GM21390 (cell line): ENCODE data around the gene KLF16.

Experiments used
- ATAC-seq: cut with Tn5 transposase; IDR thresholded peaks from one replicate; pipeline ENCODE4 v1.9.1; 2021; ENCODE audit not compliant: unreplicated experiment

KLF16 gene

GRCh38 chr19:1856698-1857603, 6.4 kb downstream of the KLF16 start:
- no peak for ATAC-seq

DNA sequence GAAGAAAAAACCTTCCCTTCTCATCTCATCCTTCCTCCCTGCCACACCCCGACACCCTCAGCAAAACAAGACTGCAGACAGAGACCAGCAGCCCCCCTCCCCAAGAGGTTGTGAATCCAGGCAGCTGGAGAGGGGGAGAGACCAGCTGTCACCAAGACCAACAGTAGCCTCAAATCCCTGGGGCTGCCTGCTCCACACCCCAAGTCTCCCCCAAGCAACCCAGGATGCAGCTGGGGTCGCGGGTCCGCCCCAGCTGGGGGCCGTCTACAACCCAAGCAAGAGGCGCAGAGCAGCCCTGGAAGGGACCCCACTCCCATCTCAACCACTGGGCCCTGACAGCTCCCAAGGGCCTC, 7.1 kb downstream of the KLF16 start:
- no peak for ATAC-seq

- ATAC-seq: no peak
These were observed 7.5 kb downstream of the KLF16 start for GRCh38 chr19:1855828-1856255.

DNA sequence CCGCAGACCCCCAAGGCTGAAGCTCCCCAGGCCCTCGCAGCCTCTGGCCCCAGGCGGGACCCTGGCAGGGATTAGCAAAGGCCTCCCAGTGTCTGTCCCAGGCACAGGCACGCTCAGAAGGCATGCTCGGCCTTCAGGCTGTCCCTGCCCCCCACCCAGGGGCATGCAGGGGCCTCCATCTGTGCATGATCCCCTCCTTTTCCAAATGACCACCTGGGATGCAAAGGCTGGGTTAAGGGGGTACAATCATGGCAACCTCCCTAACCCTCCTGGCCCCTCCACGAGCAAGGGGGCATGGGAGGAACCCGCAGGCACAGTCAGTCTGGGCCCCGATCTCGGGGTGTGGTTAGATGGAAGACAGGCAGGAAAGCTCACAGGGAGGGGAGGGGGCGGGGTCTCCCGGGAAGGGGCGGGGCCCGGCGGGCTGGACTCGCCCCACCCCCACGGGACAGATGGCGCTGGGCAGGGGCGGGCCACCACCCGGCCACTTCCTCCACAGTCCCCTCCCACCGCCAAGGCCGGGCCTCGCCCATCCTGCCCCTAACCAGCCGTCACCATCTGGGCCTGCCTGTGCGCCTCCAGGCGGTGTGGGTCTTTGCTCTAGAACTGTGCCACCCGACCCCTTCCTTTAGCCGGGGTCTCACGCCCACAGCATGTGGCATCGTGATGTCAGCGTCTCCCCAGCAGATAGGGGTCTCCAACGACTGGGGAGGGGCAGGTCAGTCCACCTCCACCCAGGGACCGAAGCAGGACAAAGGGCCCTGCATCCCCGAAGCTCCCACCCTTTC, 8.1 kb downstream of the KLF16 start:
- ATAC-seq: peak; percentile 46

GRCh38 chr19:1854542-1855039, 8.8 kb downstream of the KLF16 start:
- no peak for ATAC-seq

GRCh38 chr19:1854039-1854541, 9.3 kb downstream of the KLF16 start:
- ATAC-seq: no peak

GRCh38 chr19:1853295-1854038, 9.9 kb downstream of the KLF16 start:
- no peak for ATAC-seq

DNA sequence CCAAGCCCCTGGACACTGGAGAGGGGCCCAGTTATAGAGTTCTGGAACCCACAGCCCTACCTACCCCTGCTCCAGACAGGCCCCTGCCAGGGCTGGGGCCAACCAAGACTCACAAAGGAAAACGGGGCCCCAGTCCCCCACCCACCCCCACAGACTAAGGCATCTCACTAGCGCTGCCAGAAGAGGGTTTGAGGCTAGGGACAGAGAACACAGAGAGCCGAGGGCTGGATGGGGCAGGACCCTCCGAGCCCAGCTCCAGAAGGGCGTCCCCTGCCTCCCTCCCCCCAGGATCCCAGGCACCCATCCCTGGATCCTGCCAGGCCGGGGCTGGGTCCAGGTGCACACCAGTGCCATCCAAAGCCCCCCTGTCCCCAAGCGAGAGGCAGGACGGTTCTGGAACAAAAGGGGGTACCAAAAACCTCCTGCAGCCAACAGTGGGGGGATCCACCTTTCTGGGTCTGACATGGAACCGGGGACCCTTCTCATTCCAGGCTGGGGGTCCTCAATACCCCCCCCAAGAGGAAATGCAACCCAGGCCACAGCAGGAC, 10.7 kb downstream of the KLF16 start:
- no peak for ATAC-seq

GRCh38 chr19:1851654-1852580, 11.5 kb downstream of the KLF16 start:
- no peak for ATAC-seq

DNA sequence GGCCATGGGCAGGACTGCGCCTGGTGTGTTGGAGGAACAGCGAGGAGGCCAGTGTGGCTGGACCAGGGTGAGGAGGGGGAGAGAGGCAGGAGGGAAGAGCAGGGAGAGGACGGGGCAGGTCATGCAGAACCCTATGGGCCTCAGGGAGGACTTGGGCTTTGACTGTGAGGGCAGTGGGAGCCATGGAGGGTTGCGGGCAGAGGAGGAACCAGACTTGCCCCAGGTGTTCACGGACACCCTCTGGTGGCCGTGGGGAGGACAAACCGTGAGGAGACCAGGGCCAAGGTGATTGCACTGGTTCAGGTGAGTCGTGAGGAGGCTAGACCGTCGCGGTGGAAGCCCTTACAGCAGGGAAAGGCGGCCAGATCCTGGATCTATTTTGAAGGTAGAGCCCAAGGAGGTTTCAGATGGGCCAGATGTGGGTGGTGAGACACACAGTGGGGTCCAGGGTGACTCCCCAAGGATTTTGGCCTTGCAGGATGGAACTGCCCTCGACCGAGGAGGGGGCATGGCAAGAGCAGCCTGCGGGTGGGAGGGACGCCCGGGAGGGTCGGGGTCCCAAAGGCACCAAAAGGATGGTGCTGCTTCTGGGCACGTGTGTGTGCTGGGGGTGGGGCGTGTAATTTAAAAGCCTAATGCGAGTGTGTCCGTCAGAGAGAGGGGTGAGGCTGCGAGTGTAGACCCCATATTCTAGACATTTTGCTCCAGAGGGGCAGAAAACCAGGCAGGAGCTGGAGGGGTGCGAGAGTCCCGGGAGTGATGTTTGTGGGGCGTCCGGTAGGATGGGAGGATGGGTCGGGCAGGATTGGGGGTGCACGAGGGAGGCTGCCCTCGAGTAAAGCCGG, 12.3 kb downstream of the KLF16 start:
- ATAC-seq: no peak

DNA sequence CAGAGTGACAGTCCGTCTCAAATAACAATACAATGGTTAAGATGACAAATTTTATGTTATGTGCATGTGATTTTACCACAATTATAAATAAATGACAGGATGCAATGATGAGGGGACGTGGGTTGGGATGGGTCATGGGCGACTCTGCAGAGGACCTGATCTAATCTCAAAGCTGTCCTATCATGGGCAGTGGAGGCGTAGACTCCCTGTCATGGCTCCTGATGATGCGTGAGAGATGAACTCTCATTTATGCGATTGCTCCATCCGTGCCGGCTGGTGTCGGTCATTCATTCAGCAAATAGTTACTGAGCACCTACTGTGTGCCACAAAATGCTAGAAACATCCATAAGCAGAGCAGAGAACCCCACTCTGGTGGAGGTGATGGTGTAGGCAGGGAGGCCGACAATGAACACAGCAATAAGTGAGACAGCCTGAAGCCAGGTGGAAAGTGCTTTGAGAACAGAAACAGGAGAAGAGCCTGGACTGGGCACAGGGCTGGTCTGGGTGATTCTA, 13.4 kb downstream of the KLF16 start:
- no peak for ATAC-seq

DNA sequence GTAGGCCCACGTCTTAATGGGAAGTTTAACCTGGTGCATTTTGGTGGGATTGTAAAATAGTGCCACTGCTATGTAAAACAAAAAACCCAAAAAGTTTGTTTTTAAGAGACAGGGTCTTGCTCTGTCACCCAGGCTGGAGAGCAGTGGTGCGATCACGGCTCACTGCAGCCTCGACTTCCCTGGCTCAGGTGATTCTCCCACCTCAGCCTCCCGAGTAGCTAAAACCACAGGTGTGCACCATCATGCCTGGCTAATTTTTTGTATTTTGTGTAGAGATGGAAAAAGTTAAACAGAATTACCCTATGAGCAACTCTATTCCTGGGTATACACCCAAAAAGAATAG, 14.3 kb downstream of the KLF16 start:
- ATAC-seq: no peak

- peak; percentile 62 for ATAC-seq
These were observed 14.8 kb downstream of the KLF16 start, which contains the start of gene REXO1 for GRCh38 chr19:1848399-1849131. Gene REXO1 (minus strand): TSS chr19:1848483. CDS start chr19:1848358, 125 bp downstream.

- peak; percentile 20 for ATAC-seq
These were observed 15.5 kb downstream of the KLF16 start for GRCh38 chr19:1847684-1848398.

DNA sequence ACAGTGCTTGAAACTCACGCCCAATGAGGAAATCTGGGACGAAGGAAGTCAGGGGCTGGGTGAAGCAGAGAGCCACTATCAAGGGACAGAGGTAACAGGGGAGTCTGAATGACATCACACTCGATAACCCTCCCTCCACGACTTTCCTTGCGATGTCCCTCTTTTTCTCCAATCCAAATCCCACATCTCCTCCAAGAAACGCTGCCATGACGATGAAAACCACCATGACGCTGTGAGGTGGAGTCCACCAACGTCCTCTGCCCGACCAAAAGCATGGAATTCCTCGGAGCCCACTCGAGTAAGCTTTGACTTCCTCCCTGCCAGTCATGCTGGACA, 16.1 kb downstream of the KLF16 start:
- ATAC-seq: no peak

DNA sequence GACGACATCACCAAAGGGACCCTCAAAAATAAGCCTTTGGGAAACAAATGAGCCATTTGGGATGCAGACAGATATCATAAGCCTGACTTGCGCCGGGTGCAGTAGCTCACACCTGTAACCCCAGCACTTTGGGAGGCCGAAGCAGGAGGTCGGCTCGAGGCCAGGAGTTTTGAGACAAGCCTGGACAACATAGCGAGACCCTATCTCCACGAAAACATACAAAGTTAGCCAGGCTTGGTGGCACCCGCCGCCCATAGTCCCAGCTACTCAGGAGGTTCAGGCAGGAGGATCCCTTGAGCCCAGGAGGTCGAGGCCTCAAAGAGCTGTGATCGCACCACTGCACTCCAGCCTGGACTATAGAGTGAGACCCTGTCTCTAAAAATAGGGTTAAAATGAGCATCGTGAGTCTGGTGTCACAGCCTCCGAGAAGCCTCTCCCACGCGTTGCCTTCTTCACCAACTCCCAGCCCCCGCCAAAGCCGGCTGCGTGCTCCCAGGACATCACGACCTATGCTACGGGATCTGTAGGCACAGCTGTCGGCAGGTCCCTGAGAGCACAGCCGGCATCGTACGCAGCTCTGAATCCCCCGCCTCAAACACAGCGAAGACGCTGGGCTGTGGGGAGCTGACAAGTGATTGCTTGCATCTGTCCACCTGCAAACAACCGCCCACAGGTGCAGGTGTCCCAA, 16.7 kb downstream of the KLF16 start:
- no peak for ATAC-seq

- ATAC-seq: no peak
These were observed 17.7 kb downstream of the KLF16 start for GRCh38 chr19:1845642-1846041.
